Epithelial cell of esophagus (primary cell): Measurements from ENCODE around the gene TRIM17.

Experiments
- DNase-seq: peaks from one replicate; pipeline ENCODE4 v3.0.0; 2010; ENCODE audit warnings: low read depth
- H3K4me3 ChIP-seq: 2 replicates; pipeline ENCODE4 v1.5.1; 2011; ENCODE audit warnings: mild to moderate bottlenecking, low read length, control low read depth
- TF ChIP-seq, protein P1 (sequence below): IDR thresholded peaks from 2 replicates; pipeline ENCODE4 v1.5.1; 2011; ENCODE audit warnings: low read depth, mild to moderate bottlenecking, low read length, control low read depth, inconsistent platforms; ENCODE audit not compliant: insufficient read depth; ENCODE audit errors: missing control alignments

TRIM17 gene

DNA sequence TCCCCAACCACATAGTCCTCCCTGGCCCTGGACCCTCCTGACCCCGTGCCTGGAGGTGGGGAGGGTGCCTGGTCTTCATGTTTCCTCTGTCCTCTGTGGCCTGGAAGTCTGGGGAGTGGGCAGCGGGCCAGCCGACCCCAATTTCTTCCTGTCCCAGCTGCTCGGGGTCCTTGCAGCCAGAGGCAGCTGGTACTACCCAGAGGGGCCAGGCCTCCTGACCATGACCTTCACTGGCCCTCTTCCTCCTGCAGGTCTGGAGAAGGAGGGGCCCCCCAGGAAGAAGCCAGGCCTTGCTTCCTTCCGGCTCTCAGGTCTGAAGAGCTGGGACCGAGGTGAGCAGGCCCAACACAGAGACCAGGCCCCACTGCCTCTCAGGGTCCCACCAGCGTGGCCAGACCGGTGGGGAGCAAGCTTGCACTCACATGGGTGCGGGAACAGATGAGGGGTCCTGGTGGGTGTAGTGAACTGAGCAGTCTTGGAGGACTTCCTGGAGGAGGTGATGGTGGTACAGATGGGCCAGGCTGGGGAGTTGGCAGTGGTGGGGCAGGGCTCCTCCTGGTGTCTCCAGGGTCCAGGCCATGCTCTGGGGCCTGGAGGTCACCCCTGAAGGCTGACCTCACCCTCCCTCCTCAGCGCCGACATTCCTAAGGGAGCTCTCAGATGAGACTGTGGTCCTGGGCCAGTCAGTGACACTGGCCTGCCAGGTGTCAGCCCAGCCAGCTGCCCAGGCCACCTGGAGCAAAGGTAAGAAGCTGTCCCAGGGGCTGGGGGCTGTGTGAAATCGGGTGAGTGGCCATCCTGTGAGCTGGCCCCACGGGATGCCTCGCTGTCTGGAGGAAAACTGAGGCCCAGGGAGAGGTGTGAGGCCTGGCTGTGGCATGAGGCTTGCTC lies 42.7 kb downstream of the TRIM17 start:
- H3K4me3 ChIP-seq, result no peak overlapping the region
- TF ChIP-seq, protein P1, sequence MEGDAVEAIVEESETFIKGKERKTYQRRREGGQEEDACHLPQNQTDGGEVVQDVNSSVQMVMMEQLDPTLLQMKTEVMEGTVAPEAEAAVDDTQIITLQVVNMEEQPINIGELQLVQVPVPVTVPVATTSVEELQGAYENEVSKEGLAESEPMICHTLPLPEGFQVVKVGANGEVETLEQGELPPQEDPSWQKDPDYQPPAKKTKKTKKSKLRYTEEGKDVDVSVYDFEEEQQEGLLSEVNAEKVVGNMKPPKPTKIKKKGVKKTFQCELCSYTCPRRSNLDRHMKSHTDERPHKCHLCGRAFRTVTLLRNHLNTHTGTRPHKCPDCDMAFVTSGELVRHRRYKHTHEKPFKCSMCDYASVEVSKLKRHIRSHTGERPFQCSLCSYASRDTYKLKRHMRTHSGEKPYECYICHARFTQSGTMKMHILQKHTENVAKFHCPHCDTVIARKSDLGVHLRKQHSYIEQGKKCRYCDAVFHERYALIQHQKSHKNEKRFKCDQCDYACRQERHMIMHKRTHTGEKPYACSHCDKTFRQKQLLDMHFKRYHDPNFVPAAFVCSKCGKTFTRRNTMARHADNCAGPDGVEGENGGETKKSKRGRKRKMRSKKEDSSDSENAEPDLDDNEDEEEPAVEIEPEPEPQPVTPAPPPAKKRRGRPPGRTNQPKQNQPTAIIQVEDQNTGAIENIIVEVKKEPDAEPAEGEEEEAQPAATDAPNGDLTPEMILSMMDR, result no peak
- DNase-seq, result no peak

DNA sequence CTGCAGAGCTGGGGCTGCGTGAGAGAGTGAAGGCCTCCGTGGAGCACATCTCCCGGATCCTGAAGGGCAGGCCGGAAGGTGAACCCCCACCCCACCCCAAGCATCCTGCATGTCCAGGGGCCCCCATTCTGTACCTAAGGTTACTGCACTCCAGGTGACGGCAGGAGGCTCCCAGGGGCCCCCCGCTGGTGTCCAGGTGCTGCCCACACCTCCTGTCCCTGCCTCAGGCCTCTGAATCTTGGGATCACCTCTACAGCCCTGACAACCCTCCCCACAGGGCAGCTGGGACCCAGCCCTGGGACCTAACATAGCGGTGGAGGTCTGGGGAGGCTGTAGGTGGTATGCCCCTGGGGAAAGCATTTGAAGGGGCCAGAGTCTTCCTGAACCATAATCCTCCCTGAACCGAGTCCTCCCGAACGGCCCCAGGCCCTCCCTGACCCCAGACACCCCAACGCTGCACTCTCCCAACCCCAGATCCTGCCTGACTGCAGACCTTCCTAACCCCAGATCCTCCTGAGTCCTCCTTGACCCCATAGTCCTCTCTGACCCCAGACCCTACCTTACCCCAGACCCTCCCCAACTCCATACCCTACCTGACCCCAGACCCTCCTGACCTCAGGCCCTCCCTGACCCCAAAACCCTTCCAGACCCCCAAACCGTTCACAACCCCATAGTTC lies 43.5 kb downstream of the TRIM17 start:
- no peak for DNase-seq
- TF ChIP-seq, protein P1, result no peak

DNA sequence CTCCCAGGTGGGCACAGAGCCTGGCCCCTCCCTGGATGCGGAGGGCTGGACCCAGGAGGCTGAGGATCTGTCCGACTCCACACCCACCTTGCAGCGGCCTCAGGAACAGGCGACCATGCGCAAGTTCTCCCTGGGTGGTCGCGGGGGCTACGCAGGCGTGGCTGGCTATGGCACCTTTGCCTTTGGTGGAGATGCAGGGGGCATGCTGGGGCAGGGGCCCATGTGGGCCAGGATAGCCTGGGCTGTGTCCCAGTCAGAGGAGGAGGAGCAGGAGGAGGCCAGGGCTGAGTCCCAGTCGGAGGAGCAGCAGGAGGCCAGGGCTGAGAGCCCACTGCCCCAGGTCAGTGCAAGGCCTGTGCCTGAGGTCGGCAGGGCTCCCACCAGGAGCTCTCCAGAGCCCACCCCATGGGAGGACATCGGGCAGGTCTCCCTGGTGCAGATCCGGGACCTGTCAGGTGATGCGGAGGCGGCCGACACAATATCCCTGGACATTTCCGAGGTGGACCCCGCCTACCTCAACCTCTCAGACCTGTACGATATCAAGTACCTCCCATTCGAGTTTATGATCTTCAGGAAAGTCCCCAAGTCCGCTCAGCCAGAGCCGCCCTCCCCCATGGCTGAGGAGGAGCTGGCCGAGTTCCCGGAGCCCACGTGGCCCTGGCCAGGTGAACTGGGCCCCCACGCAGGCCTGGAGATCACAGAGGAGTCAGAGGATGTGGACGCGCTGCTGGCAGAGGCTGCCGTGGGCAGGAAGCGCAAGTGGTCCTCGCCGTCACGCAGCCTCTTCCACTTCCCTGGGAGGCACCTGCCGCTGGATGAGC lies 44.3 kb downstream of the TRIM17 start:
- TF ChIP-seq, protein P1, result no peak
- DNase-seq, result no peak
- H3K4me3 ChIP-seq, result no peak overlapping the region

More for the DNA sequence above, 43.5 kb downstream of the TRIM17 start:
- no peak overlapping the region for H3K4me3 ChIP-seq

DNA sequence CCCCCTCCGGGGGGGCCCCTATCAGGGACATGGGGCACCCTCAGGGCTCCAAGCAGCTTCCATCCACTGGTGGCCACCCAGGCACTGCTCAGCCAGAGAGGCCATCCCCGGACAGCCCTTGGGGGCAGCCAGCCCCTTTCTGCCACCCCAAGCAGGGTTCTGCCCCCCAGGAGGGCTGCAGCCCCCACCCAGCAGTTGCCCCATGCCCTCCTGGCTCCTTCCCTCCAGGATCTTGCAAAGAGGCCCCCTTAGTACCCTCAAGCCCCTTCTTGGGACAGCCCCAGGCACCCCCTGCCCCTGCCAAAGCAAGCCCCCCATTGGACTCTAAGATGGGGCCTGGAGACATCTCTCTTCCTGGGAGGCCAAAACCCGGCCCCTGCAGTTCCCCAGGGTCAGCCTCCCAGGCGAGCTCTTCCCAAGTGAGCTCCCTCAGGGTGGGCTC lies 44.9 kb downstream of the TRIM17 start:
- H3K4me3 ChIP-seq, result no peak overlapping the region
- DNase-seq, result no peak
- TF ChIP-seq, protein P1, result no peak

DNA sequence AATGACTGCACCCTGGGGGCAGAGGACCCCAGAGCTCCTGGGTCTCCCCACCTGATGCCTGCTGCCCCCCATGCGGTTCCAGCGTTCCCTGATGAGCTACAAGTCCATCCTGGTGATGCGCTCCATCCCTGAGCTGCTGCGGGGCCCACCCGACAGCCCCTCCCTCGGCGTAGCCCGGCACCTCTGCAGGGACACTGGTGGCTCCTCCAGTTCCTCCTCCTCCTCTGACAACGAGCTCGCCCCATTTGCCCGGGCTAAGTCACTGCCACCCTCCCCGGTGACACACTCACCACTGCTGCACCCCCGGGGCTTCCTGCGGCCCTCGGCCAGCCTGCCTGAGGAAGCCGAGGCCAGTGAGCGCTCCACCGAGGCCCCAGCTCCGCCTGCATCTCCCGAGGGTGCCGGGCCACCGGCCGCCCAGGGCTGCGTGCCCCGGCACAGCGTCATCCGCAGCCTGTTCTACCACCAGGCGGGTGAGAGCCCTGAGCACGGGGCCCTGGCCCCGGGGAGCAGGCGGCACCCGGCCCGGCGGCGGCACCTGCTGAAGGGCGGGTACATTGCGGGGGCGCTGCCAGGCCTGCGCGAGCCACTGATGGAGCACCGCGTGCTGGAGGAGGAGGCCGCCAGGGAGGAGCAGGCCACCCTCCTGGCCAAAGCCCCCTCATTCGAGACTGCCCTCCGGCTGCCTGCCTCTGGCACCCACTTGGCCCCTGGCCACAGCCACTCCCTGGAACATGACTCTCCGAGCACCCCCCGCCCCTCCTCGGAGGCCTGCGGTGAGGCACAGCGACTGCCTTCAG lies 45.5 kb downstream of the TRIM17 start:
- TF ChIP-seq, protein P1, result no peak
- no peak overlapping the region for H3K4me3 ChIP-seq
- DNase-seq, result no peak

DNA sequence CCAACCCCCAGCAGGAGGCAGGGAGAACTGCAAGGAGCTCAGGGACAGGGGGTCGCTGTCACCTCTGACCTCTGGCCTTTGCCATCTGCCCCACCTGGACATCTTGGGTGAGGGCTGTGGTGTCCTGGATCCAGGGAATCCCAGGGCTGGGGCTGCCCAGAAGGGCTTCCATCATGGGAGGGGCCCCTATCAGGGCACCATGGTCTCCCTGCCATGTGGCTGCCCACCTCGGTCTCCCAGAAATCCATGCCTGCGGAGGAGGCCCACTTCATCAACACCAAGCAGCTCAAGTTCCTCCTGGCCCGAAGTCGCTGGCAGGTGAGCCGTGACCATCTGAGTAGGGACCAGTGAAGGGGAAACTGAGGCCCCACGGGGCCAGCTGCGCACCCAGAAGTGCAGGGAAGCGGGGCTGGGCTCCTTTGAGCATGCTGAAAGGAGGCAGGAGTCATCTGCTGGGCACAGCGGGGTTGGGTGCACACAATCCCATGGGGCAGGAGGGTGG lies 46.2 kb downstream of the TRIM17 start:
- H3K4me3 ChIP-seq, result no peak overlapping the region
- no peak for DNase-seq
- TF ChIP-seq, protein P1, result no peak
